Activated T-cell treated with anti-CD3 and anti-CD28 coated beads for 24 hours (primary cell): ENCODE data around the gene MBNL2.

ENCODE experiments used
- DNase-seq: peaks from one replicate; pipeline ENCODE4 v3.0.0-alpha.2; 2020; ENCODE audit warnings: low read depth

The MBNL2 gene

GRCh38 chr13:97301382-97302095, 79.4 kb downstream of the MBNL2 start:
- DNase-seq = no peak

GRCh38 chr13:97302611-97303010, 80.5 kb downstream of the MBNL2 start:
- DNase-seq = no peak

- DNase-seq = no peak
Measured at GRCh38 chr13:97306106-97306505, 84.0 kb downstream of the MBNL2 start.

GRCh38 chr13:97306645-97307044, 84.5 kb downstream of the MBNL2 start:
- no peak for DNase-seq

GRCh38 chr13:97307118-97307881, 85.2 kb downstream of the MBNL2 start:
- no peak for DNase-seq

- no peak for DNase-seq
Measured at GRCh38 chr13:97307882-97308624, 85.9 kb downstream of the MBNL2 start.

GRCh38 chr13:97308735-97309429, 86.7 kb downstream of the MBNL2 start:
- DNase-seq = no peak

- DNase-seq = no peak
Measured at GRCh38 chr13:97310809-97311436, 88.8 kb downstream of the MBNL2 start.

GRCh38 chr13:97311956-97312355, 89.8 kb downstream of the MBNL2 start:
- no peak for DNase-seq

- DNase-seq = no peak
Measured at GRCh38 chr13:97313551-97314260, 91.6 kb downstream of the MBNL2 start.

GRCh38 chr13:97316390-97316789, 94.3 kb downstream of the MBNL2 start:
- DNase-seq = no peak

- no peak for DNase-seq
Measured at GRCh38 chr13:97317933-97318332, 95.8 kb downstream of the MBNL2 start.

GRCh38 chr13:97318532-97318931, 96.4 kb downstream of the MBNL2 start:
- no peak for DNase-seq

GRCh38 chr13:97319113-97319720, 97.1 kb downstream of the MBNL2 start:
- DNase-seq = no peak

- DNase-seq = no peak
Measured at GRCh38 chr13:97321101-97321500, 99.0 kb downstream of the MBNL2 start.

GRCh38 chr13:97321616-97322321, 99.6 kb downstream of the MBNL2 start:
- DNase-seq = no peak

- no peak for DNase-seq
Measured at GRCh38 chr13:97322740-97323342, 100.7 kb downstream of the MBNL2 start.

GRCh38 chr13:97324115-97324514, 102.0 kb downstream of the MBNL2 start:
- DNase-seq = no peak

- no peak for DNase-seq
Measured at GRCh38 chr13:97325738-97326137, 103.6 kb downstream of the MBNL2 start.

GRCh38 chr13:97327086-97327485, 105.0 kb downstream of the MBNL2 start:
- no peak for DNase-seq
